Parathyroid adenoma (tissue), 2 donors: ENCODE data around the gene SOCS6.

Experiments
- H2AFZ ChIP-seq: fragments of 300-600 bp; sonication (generic); one replicate; pipeline ENCODE4 v1.7.0; 2017; ENCODE audit warnings: antibody characterized with exemption, mild to moderate bottlenecking
- H3K27ac ChIP-seq: fragments of 300-600 bp; sonication (generic); one replicate; pipeline ENCODE4 v1.7.0; 2017
- H3K27me3 ChIP-seq: fragments of 300-600 bp; sonication (generic); one replicate; pipeline ENCODE4 v1.7.0; 2017; ENCODE audit warnings: low read length; ENCODE audit not compliant: control insufficient read depth, insufficient read depth
- H3K36me3 ChIP-seq: fragments of 300-600 bp; sonication (generic); one replicate; pipeline ENCODE4 v1.7.0; 2017; ENCODE audit warnings: low read length; ENCODE audit not compliant: control insufficient read depth, insufficient read depth
- H3K4me1 ChIP-seq: fragments of 300-600 bp; sonication (generic); one replicate; pipeline ENCODE4 v1.7.0; 2017; ENCODE audit warnings: control low read depth
- H3K4me2 ChIP-seq: fragments of 300-600 bp; sonication (generic); one replicate; pipeline ENCODE4 v1.7.0; 2017; ENCODE audit warnings: low read length
- H3K4me3 ChIP-seq: fragments of 300-600 bp; sonication (generic); one replicate; pipeline ENCODE4 v1.7.0; 2017; ENCODE audit warnings: low read depth, low read length
- H3K79me2 ChIP-seq: fragments of 300-600 bp; sonication (generic); one replicate; pipeline ENCODE4 v1.7.0; 2017; ENCODE audit warnings: control low read depth
- H3K9ac ChIP-seq: fragments of 300-600 bp; sonication (generic); one replicate; pipeline ENCODE4 v1.7.0; 2017; ENCODE audit warnings: mild to moderate bottlenecking
- H3K9me3 ChIP-seq: fragments of 300-600 bp; sonication (generic); one replicate; pipeline ENCODE4 v1.7.0; 2017; ENCODE audit warnings: low read length; ENCODE audit not compliant: control insufficient read depth
- CTCF ChIP-seq: fragments of 300-600 bp; sonication (generic); IDR thresholded peaks from one replicate; pipeline ENCODE4 v1.7.0; 2017; ENCODE audit warnings: antibody characterized with exemption, mild to moderate bottlenecking
- donor health status: primary hyperparathyroidism.

Gene SOCS6

GRCh38 chr18:70374154-70374553 is 85.3 kb downstream of the SOCS6 start:
- H3K4me1 ChIP-seq: no peaks in the 10 kb centered on the region
- no peak for TF ChIP-seq CTCF
- no peak overlapping the region for H3K4me3 ChIP-seq
- H3K27ac ChIP-seq: no peak overlapping the region
- no peak overlapping the region for H3K9ac ChIP-seq
- no peaks in the 10 kb centered on the region for H3K36me3 ChIP-seq
- no peaks in the 10 kb centered on the region for H3K79me2 ChIP-seq
- H3K9me3 ChIP-seq: no peaks in the 10 kb centered on the region
- no peak overlapping the region for H2AFZ ChIP-seq
- no peaks in the 10 kb centered on the region for H3K27me3 ChIP-seq
- H3K4me2 ChIP-seq: no peak overlapping the region

- Histone ChIP-seq H3K36me3 (no peaks in the 10 kb centered on the region), H3K9ac (no peak overlapping the region), H3K27ac (no peak overlapping the region), H3K79me2 (no peaks in the 10 kb centered on the region), H3K4me2 (no peak overlapping the region), H3K27me3 (no peaks in the 10 kb centered on the region), H3K4me3 (no peak overlapping the region), H3K9me3 (no peaks in the 10 kb centered on the region), H3K4me1 (no peaks in the 10 kb centered on the region), H2AFZ (no peak overlapping the region)
- TF ChIP-seq CTCF: no peak
These were observed 87.5 kb downstream of the SOCS6 start for GRCh38 chr18:70376137-70376913.

- Histone ChIP-seq H3K4me1 (no peaks in the 10 kb centered on the region), H2AFZ (no peak overlapping the region), H3K4me3 (no peak overlapping the region), H3K9ac (no peak overlapping the region), H3K9me3 (no peaks in the 10 kb centered on the region), H3K27me3 (no peaks in the 10 kb centered on the region), H3K27ac (no peak overlapping the region), H3K79me2 (no peaks in the 10 kb centered on the region), H3K4me2 (no peak overlapping the region), H3K36me3 (no peaks in the 10 kb centered on the region)
- TF ChIP-seq CTCF: no peak
These were observed 88.0 kb downstream of the SOCS6 start for GRCh38 chr18:70376914-70377258.

GRCh38 chr18:70377317-70377799 is 88.5 kb downstream of the SOCS6 start:
- H3K27ac ChIP-seq: no peak overlapping the region
- no peaks in the 10 kb centered on the region for H3K27me3 ChIP-seq
- no peaks in the 10 kb centered on the region for H3K36me3 ChIP-seq
- H3K9ac ChIP-seq: no peak overlapping the region
- TF ChIP-seq CTCF: no peak
- no peak overlapping the region for H3K4me2 ChIP-seq
- no peak overlapping the region for H2AFZ ChIP-seq
- no peak overlapping the region for H3K4me3 ChIP-seq
- no peaks in the 10 kb centered on the region for H3K4me1 ChIP-seq
- H3K79me2 ChIP-seq: no peaks in the 10 kb centered on the region
- H3K9me3 ChIP-seq: no peaks in the 10 kb centered on the region
